Stomach (tissue), 9 donors: ENCODE results near the gene OTULINL. TPM values are rescaled to one million over a fixed set of nuclear protein-coding genes. Genes with fewer than 3 reads are reported as not detected.

Experiments used
- DNase-seq, 2 donors: peaks; one replicate each; pipeline versions ENCODE4 v3.0.0 to v3.0.0-alpha.2; 2013 to 2019
- H3K27ac ChIP-seq, 5 donors: fragments of 200-600 bp in 4 of 5; sonication (generic) in 4 of 5; one replicate each; pipeline ENCODE4 v1.5.1; 2013 to 2019; ENCODE audit warnings: mild to moderate bottlenecking in 1 of 5, moderate library complexity in 1 of 5
- H3K27me3 ChIP-seq, 3 donors: fragments of 200-600 bp; sonication (generic); one replicate each; pipeline ENCODE4 v1.5.1; 2017 to 2019; ENCODE audit warnings: mixed run types in 1 of 3
- H3K36me3 ChIP-seq, 4 donors: fragments of 200-600 bp; sonication (generic); 1 replicate in 3 of 4; 2 replicates in 1 of 4; pipeline ENCODE4 v1.5.1; 2016 to 2019
- H3K4me1 ChIP-seq, 4 donors: fragments of 200-600 bp; sonication (generic); one replicate each; pipeline ENCODE4 v1.5.1; 2016 to 2019
- H3K4me3 ChIP-seq, 4 donors: fragments of 200-600 bp; sonication (generic) in 3 of 4; one replicate each; pipeline ENCODE4 v1.5.1; 2016 to 2019; ENCODE audit warnings: mild to moderate bottlenecking in 1 of 4
- H3K9me3 ChIP-seq, 4 donors: fragments of 200-600 bp; sonication (generic); one replicate each; pipeline ENCODE4 v1.5.1; 2016 to 2019
- CTCF ChIP-seq, 7 experiments: fragments of 450-650 bp in 4 of 7; fragments of 200-600 bp in 3 of 7; sonication (generic) in 3 of 7; IDR thresholded peaks; one replicate each; pipeline ENCODE4 v1.5.1; 2016 to 2019; ENCODE audit warnings: antibody characterized with exemption in 7 of 7, control low read depth in 2 of 7, mild to moderate bottlenecking in 1 of 7
- EP300 ChIP-seq: sonication (generic); formaldehyde crosslinking; IDR thresholded peaks from one replicate; pipeline ENCODE4 v1.6.1; 2017; ENCODE audit warnings: antibody characterized with exemption
- POLR2A ChIP-seq, 4 donors: fragments of 450-650 bp; IDR thresholded peaks; one replicate each; pipeline ENCODE4 v1.6.1; 2016; ENCODE audit warnings: antibody characterized with exemption in 4 of 4, control low read depth in 2 of 4, mild to moderate bottlenecking in 1 of 4, moderate library complexity in 1 of 4
- POLR2AphosphoS5 ChIP-seq, 3 donors: sonication (generic); formaldehyde crosslinking; IDR thresholded peaks; one replicate each; pipeline ENCODE4 v1.6.1; 2016; ENCODE audit warnings: antibody characterized with exemption in 3 of 3
- WGBS, 5 donors: extraction: QIAGEN DNeasy Blood & Tissue Kit in 3 of 5; methylation state at CpG; one replicate each; pipeline versions ENCODE4 v1.1.5 to v1.1.7; 2013 to 2018; 5-methylcytosine and 5-hydroxymethylcytosine counted together
- intact Hi-C: fragments of 100-400 bp; cut with DNase I; formaldehyde crosslinking; loops from one replicate; pipeline ENCODE4 v1.15.1; 2023; ENCODE audit warnings: low total_unique reads
- polyA plus RNA-seq, 3 donors: library from polyadenylated mRNA; stranded (reverse); fragments of 200-250 nt; gene quantifications; one replicate each; pipeline ENCODE4 v1.2.3, GENCODE V29; 2013
- total RNA-seq, 5 donors: library from RNA; depleted of rRNA; stranded (reverse); fragments of >200 nt; gene quantifications; one replicate each; pipeline versions ENCODE4 v1.1.0 to v1.2.3, GENCODE V29; 2014 to 2016
- donor health status: healthy with polysubstance abuse.
- donor health status: Bipolar disorder and iron deficiency.
- donor health status: healthy.

OTULINL gene
- total and polyA plus RNA-seq, 8 donors, result 0.93 to 31.0 (median 15.1) TPM

GRCh38 chr5:14577079-14577725 is 4.4 kb upstream of the OTULINL start:
- WGBS, 5 donors, result 91 to 97% (median 94%) methylated on average over 10 to 40 of the region's 40 CpGs
- peaks cover 0 to 30% (median 14%) of the 10 kb centered on the region in 4 donors for H3K4me1 ChIP-seq
- no peaks in the 10 kb centered on the region for H3K36me3 ChIP-seq
- H3K27me3 ChIP-seq, result peaks cover 0 to 25% (median 0%) of the 10 kb centered on the region in 3 donors
- no peak overlapping the region for H3K27ac ChIP-seq
- no peak for DNase-seq
- H3K9me3 ChIP-seq, result no peaks in the 10 kb centered on the region
- H3K4me3 ChIP-seq, result no peak overlapping the region
- TF ChIP-seq CTCF (IDR thresholded peaks at IDR 0.05) (no peak), POLR2AphosphoS5 (IDR thresholded peaks at IDR 0.05) (no peak), POLR2A (IDR thresholded peaks at IDR 0.05) (no peak), EP300 (no peak)
- intact Hi-C loops, result no loop called here

GRCh38 chr5:14577971-14578370 is 3.6 kb upstream of the OTULINL start:
- Histone ChIP-seq H3K4me3 (no peak overlapping the region), H3K27me3 (peaks cover 0 to 25% (median 0%) of the 10 kb centered on the region in 3 donors), H3K36me3 (no peaks in the 10 kb centered on the region), H3K4me1 (peaks cover 8 to 38% (median 21%) of the 10 kb centered on the region in 4 donors), H3K27ac (no peak overlapping the region), H3K9me3 (no peaks in the 10 kb centered on the region)
- WGBS, 5 donors, result 84 to 96% (median 87%) methylated on average over 4 of the region's 4 CpGs
- TF ChIP-seq POLR2A (IDR thresholded peaks at IDR 0.05) (no peak), EP300 (no peak), POLR2AphosphoS5 (IDR thresholded peaks at IDR 0.05) (no peak), CTCF (IDR thresholded peaks at IDR 0.05) (no peak)
- intact Hi-C loops, result no loop called here
- no peak for DNase-seq

GRCh38 chr5:14579246-14579645 is 2.3 kb upstream of the OTULINL start:
- 88 to 91% (median 90%) methylated on average over 7 of the region's 7 CpGs for WGBS, 5 donors
- intact Hi-C loops, result no loop called here

DNA sequence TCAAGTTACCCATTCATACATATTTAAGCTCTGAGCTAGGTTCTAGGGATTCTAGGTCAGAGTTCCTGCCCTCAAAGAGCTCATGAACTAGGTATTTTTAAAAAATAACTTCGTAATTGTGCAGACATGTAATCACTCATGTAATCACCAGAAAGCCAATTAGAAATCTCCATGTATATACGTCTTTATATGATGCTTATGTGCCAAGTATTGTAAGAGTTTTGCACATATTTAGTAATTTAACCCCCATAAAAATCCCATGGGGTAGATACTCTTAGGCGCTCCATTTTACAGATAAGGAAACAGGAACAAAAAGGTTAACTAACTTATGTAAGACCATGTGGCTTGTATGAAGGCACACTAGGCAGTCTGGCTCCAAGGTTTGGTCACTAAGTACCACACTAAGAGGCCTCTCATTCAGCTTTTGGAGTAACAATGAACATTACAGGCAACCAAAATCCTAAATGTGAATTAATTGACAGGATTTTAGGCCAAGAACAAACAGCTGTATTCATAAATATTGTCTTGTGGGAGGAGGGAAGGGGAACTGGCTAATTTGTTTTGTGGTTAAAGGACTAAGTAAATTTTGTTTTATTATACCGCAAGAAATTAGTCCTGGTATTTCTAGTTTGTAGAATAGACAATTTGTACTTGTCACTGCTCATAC is 1.7 kb upstream of the OTULINL start:
- Histone ChIP-seq H3K27me3 (peaks cover 0 to 25% (median 0%) of the 10 kb centered on the region in 3 donors), H3K27ac (no peak overlapping the region), H3K4me3 (no peak overlapping the region), H3K36me3 (no peaks in the 10 kb centered on the region), H3K4me1 (peaks cover 10 to 49% (median 25%) of the 10 kb centered on the region in 4 donors), H3K9me3 (no peaks in the 10 kb centered on the region)
- WGBS, 5 donors, result 81 to 90% (median 86%) methylated on average over 4 of the region's 4 CpGs
- TF ChIP-seq CTCF (IDR thresholded peaks at IDR 0.05) (no peak), POLR2A (IDR thresholded peaks at IDR 0.05) (no peak), EP300 (no peak), POLR2AphosphoS5 (IDR thresholded peaks at IDR 0.05) (no peak)
- intact Hi-C loops, result no loop called here
- no peak for DNase-seq

More at GRCh38 chr5:14579246-14579645, 2.3 kb upstream of the OTULINL start:
- H3K9me3 ChIP-seq, result no peaks in the 10 kb centered on the region
- no peak overlapping the region for H3K27ac ChIP-seq
- no peak for TF ChIP-seq EP300
- TF ChIP-seq POLR2A (IDR thresholded peaks at IDR 0.05), result no peak
- no peak for TF ChIP-seq CTCF (IDR thresholded peaks at IDR 0.05)
- no peak for TF ChIP-seq POLR2AphosphoS5 (IDR thresholded peaks at IDR 0.05)
- H3K4me3 ChIP-seq, result no peak overlapping the region
- peaks cover 0 to 25% (median 0%) of the 10 kb centered on the region in 3 donors for H3K27me3 ChIP-seq
- H3K36me3 ChIP-seq, result no peaks in the 10 kb centered on the region
- H3K4me1 ChIP-seq, result peaks cover 10 to 49% (median 25%) of the 10 kb centered on the region in 4 donors
- DNase-seq, result no peak
